ENCODE data around the gene SEMA3D.

DNA sequence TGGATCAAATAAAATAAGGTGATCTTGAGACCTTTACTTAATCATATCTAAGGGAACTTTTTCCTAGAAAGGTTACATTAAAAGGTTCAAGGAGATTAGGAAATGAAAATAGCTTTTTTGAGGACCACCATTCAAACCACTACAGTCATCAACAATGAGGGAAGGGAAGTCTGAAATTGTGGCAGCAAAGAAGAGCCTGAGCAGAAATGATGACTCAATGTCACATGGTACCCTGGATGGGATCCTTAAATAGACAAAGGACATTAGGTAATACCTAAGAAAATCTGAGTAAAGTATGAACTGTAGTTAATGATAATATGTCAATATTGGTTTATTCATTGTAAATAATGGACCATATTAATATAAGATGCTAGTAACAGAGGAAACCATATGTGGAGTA lies 236.0 kb downstream of the SEMA3D start:
- TF ChIP-seq POLR2A (IDR thresholded peaks at IDR 0.05; ENCODE audit: low read depth, low read length) (no peak), POLR2AphosphoS5 (IDR thresholded peaks at IDR 0.05; ENCODE audit: low read depth, low read length) (no peak)
